ENCODE data around the gene TMOD3.

- no peak for TF ChIP-seq YY1 (IDR thresholded peaks at IDR 0.05)
- no peak for TF ChIP-seq CTCF (IDR thresholded peaks at IDR 0.05; ENCODE audit: low read depth, low read length, missing input control)
- no peak for TF ChIP-seq MAX (IDR thresholded peaks at IDR 0.05)
- no peak for TF ChIP-seq ZBTB33 (IDR thresholded peaks at IDR 0.05)
- TF ChIP-seq HNF4A (conservative IDR thresholded peaks at IDR 0.05) = no peak
- no peak for TF ChIP-seq RXRA (IDR thresholded peaks at IDR 0.05)
- no peak for TF ChIP-seq RAD21 (IDR thresholded peaks at IDR 0.05)
- TF ChIP-seq REST (IDR thresholded peaks at IDR 0.05) = no peak
- no peak for TF ChIP-seq NR2F2 (IDR thresholded peaks at IDR 0.05)
- TF ChIP-seq EGR1 (IDR thresholded peaks at IDR 0.05; ENCODE audit: low read depth in 2 of 2) = no peak
- no peak for TF ChIP-seq TAF1 (conservative IDR thresholded peaks at IDR 0.05)
- no peak for TF ChIP-seq GABPA (IDR thresholded peaks at IDR 0.05 in 1 of 2, conservative IDR thresholded peaks at IDR 0.05 in 1 of 2)
- no peak for TF ChIP-seq ATF3 (IDR thresholded peaks at IDR 0.05)
These were observed 50.1 kb downstream of the TMOD3 start for GRCh38 chr15:51879555-51879954.

Data from liver (tissue), 3 donors.